ENCODE measurements around the gene SH3GL1. TPM values are rescaled to one million over a fixed set of nuclear protein-coding genes. Genes with fewer than 3 reads are reported as not detected.

SH3GL1 gene
- total and polyA plus RNA-seq, 5 experiments from 2014 or later = 11.8 to 38.6 (median 20.4) TPM

DNA sequence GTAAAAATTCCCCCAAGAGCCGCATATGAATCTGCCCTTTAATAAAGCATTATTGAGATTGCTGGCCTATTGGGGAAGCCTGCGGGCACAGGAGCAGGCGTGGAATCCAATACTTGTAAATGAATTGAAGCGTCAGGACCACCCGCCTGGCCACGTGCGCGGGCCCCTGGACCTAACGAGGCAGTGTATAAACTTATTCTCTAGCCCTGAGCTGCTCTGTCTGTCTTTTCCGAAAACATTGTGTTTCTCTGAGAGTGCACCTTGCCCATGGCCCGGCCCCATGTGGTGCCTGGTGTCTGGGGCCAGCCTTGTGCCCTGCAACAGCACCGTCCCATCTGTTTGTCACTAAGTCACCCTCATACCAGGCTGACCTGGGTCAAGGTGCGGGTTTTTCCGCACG lies 42.8 kb upstream of the SH3GL1 start:
- Mint-ChIP-seq H3K9me3 (no peaks in the 10 kb centered on the region), H3K4me1 (peaks cover 2 to 8% (median 3%) of the 10 kb centered on the region in 4 donors), H3K27ac (peak overlapping the region in 3 of 10 donors; percentile 33 to 59 (median 49)), H3K4me3 (no peak overlapping the region), H3K36me3 (peaks cover 0 to 13% (median 1%) of the 10 kb centered on the region in 3 donors), H3K27me3 (no peaks in the 10 kb centered on the region)
- no peak for ATAC-seq
- POLR2A ChIA-PET = no interaction called here
- no peak for DNase-seq

DNA sequence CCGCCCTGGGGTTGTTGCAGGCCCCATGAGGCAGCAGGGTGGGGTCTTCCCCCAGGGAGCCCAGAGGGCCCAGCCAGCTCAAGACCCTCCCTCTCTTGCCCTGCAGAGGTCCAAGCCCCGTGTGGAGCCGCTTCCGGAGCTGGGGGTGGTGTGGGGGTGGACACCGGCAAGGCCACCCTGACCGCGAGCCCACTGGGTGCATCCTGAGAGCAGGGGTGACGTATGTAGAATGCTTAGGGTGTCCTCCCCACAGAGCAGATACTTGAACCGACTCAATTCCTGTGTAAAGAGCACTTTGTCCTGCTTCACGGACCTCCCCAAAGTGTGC lies 42.4 kb upstream of the SH3GL1 start:
- no peak for DNase-seq
- H3K9me3 Mint-ChIP-seq = no peaks in the 10 kb centered on the region
- POLR2A ChIA-PET = no interaction called here
- no peaks in the 10 kb centered on the region for H3K27me3 Mint-ChIP-seq
- H3K36me3 Mint-ChIP-seq = peaks cover 0 to 12% (median 1%) of the 10 kb centered on the region in 3 donors
- no peak overlapping the region for H3K27ac Mint-ChIP-seq
- H3K4me1 Mint-ChIP-seq = peaks cover 2 to 8% (median 3%) of the 10 kb centered on the region in 4 donors
- ATAC-seq = peak in 1 of 2 donors; percentile 17
- no peak overlapping the region for H3K4me3 Mint-ChIP-seq

DNA sequence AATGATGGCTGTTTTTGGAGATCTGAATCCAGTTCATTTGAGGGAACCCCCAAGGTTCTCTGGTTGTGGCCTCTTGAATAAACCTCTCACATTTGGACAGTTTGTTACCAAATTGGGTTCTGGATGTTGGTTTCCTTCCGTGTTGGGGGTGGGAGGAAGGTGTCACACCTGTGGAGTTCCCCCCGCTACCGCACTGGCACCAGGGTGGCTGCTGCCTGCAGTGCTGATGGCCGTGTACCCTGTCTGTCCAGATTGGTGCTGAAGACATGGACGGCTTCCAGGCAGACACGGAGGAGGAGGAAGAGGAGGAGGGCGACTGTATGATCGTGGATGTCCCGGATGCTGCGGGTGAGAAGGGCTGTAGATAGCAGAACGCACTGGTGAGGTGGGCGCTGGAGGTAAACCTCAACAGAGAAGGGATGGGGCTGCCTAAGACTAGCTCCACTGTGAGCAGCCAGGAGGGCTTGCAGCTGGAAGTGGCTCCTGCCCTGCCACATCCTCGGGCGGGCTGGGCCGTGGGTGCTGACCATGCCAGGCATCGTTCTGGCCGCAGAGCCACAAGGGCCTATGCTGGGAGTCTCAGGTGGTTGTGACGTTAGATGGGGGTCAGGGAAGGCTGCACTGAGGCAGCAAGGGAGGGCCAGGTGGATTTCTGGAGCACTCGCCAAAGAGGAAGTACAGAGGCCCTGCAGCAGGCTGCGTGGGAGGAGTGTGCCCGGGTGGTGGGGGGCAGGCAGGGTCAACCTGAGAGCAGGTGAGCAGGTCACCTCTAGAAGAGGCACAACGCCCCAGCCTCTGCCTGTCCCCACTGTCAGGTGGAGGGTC lies 41.9 kb upstream of the SH3GL1 start:
- Mint-ChIP-seq H3K4me1 (peaks cover 2 to 8% (median 3%) of the 10 kb centered on the region in 4 donors), H3K9me3 (no peaks in the 10 kb centered on the region), H3K27me3 (no peaks in the 10 kb centered on the region), H3K4me3 (peak overlapping the region in 5 of 10 donors; percentile 45 to 76 (median 56)), H3K36me3 (peaks cover 0 to 12% (median 0%) of the 10 kb centered on the region in 3 donors), H3K27ac (peak overlapping the region in 7 of 10 donors; percentile 53 to 85 (median 74))
- ATAC-seq (peak; percentile 25 to 36), DNase-seq (peak in 1 of 10 donors; percentile 62)
- POLR2A ChIA-PET = no interaction called here

DNA sequence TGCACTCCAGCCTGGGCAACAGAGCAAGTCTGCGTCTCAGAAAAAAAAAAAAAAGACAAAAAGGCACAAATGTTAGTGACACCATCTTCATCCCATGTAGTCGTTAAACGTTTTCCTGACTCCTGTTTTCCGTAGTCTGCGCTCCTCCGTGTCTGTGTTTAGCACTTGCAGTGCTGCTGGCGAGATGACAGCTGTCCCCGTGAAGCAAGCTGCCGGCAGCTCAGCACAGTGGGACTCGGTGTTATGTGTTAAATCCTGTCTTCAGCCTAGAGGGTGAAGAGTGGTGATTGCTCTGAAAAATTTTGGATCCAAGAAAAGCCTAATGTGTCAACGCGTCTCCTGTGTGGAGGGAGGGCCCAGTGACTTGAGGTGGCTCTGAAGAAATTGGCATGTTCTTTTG lies 38.9 kb upstream of the SH3GL1 start:
- Mint-ChIP-seq H3K27ac (peak overlapping the region in 2 of 10 donors; percentile 27 to 64), H3K4me3 (no peak overlapping the region)

DNA sequence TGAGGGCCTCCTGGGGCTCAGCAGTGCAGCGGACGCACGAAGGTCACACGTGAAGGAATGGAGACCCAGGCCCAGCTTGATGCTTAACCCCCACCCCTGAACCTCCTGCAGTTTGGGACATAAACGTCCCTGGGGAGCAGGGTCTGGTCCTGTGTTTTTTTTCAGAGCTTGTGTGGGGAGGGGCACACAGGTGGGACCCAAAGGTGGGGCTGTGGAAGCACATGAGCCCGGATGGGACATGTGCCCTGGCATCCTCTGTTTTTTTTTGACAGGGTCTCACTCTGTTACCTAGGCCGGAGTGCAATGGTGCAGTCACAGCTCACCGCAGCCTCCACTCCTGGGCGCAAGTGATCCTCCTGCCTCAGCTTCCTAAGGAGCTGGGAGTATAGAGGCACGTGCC lies 36.8 kb upstream of the SH3GL1 start:
- Mint-ChIP-seq H3K27me3 (no peaks in the 10 kb centered on the region), H3K4me1 (peaks cover 1 to 4% (median 3%) of the 10 kb centered on the region in 4 donors), H3K9me3 (no peaks in the 10 kb centered on the region), H3K4me3 (no peak overlapping the region), H3K27ac (no peak overlapping the region), H3K36me3 (peaks cover 0 to 10% (median 1%) of the 10 kb centered on the region in 3 donors)
- DNase-seq = peak in 1 of 10 donors; percentile 18
- ATAC-seq = no peak
- POLR2A ChIA-PET = no interaction called here

More for the DNA sequence above, 38.9 kb upstream of the SH3GL1 start:
- peaks cover 2 to 8% (median 5%) of the 10 kb centered on the region in 4 donors for H3K4me1 Mint-ChIP-seq
- no peaks in the 10 kb centered on the region for H3K27me3 Mint-ChIP-seq
- peaks cover 0 to 7% (median 0%) of the 10 kb centered on the region in 3 donors for H3K36me3 Mint-ChIP-seq
- POLR2A ChIA-PET = interaction anchor here (0.6 kb wide), 1 partner anchor 146 kb away, joined by 3 read pairs; no protein-coding TSS in a partner anchor
- no peaks in the 10 kb centered on the region for H3K9me3 Mint-ChIP-seq
- ATAC-seq (no peak), DNase-seq (no peak)

DNA sequence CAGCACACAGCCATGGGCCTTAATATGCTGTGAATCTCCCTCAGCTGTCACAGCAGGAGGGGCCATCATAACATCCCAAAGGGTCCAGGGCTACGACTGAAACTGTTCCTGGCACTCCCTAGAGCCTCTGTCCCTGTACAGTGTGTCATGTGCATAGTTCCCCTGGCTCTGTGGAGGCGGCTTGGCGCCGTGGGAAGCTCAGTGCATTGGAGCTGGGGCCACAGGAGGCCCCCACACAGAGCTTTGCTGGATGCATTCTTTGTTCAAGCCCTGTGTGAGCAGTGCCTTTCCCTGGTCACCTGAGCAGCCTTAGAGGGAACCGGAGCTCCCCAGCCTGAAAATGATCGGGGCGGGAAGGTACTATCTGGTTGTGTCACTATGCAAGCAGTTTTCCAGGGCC lies 35.9 kb upstream of the SH3GL1 start:
- Mint-ChIP-seq H3K9me3 (no peaks in the 10 kb centered on the region), H3K27me3 (no peaks in the 10 kb centered on the region), H3K4me3 (no peak overlapping the region), H3K36me3 (peaks cover 0 to 12% (median 1%) of the 10 kb centered on the region in 3 donors), H3K27ac (no peak overlapping the region), H3K4me1 (peaks cover 0 to 10% (median 2%) of the 10 kb centered on the region in 4 donors)
- ATAC-seq = no peak
- POLR2A ChIA-PET = no interaction called here
- no peak for DNase-seq

DNA sequence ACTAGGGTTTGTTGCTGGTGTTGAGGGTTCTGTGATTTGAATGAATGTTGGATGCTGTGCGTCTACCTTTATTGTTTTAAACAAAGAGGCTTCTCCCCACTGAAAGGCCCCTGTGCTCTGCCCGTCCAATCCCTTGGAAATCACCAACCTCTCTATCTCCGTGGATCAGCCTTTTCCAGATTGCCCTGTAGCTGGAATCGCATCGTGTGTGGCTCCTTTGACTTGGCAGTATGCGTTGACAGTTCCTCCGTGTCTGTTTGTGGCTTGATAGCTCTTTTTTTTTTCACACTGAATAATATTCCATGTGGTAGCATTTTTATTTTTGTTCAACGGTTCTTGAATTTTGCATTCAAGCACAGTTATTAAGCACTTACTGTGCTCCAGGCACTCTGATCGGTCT lies 34.0 kb upstream of the SH3GL1 start:
- H3K36me3 Mint-ChIP-seq = peaks cover 0 to 23% (median 1%) of the 10 kb centered on the region in 3 donors
- POLR2A ChIA-PET = no interaction called here

DNA sequence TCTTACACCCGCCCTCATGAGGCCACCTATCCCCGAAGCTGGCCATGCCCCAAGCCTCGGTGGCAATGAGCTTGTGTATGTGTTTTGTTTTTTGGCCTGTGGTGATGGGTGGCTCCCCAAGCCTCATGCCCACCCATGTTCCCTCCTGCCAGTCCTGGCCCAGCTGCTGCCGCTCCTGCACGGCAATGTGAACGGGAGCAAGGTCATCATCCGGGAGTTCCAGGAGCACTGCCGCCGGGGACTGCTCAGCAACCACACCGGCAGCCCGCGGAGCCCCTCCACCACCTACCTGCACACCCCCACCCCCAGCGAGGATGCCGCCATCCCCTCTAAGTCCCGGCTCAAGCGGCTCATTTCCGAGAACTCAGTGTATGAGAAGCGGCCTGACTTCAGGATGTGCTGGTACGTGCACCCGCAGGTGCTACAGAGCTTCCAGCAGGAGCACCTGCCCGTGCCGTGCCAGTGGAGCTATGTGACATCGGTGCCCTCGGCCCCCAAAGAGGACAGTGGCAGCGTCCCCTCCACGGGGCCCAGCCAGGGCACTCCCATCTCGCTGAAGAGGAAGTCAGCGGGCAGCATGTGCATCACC lies 32.7 kb upstream of the SH3GL1 start:
- Mint-ChIP-seq H3K9me3 (no peaks in the 10 kb centered on the region), H3K36me3 (peaks cover 0 to 26% (median 1%) of the 10 kb centered on the region in 3 donors), H3K27ac (peak overlapping the region in 1 of 10 donors; percentile 67), H3K27me3 (peaks cover 0 to 2% (median 0%) of the 10 kb centered on the region in 5 donors), H3K4me3 (no peak overlapping the region), H3K4me1 (peaks cover 0 to 17% (median 2%) of the 10 kb centered on the region in 4 donors)
- ATAC-seq = no peak
- peak in 1 of 10 donors; percentile 41 for DNase-seq
- POLR2A ChIA-PET = interaction anchor here (0.7 kb wide), 1 partner anchor 107 kb away, joined by 4 read pairs; no protein-coding TSS in a partner anchor

More for the DNA sequence above, 34.0 kb upstream of the SH3GL1 start:
- Mint-ChIP-seq H3K27me3 (peaks cover 0 to 2% (median 0%) of the 10 kb centered on the region in 5 donors), H3K4me1 (peaks cover 0 to 17% (median 2%) of the 10 kb centered on the region in 4 donors), H3K9me3 (no peaks in the 10 kb centered on the region), H3K4me3 (no peak overlapping the region), H3K27ac (peak overlapping the region in 1 of 10 donors; percentile 14)
- ATAC-seq = no peak
- no peak for DNase-seq

DNA sequence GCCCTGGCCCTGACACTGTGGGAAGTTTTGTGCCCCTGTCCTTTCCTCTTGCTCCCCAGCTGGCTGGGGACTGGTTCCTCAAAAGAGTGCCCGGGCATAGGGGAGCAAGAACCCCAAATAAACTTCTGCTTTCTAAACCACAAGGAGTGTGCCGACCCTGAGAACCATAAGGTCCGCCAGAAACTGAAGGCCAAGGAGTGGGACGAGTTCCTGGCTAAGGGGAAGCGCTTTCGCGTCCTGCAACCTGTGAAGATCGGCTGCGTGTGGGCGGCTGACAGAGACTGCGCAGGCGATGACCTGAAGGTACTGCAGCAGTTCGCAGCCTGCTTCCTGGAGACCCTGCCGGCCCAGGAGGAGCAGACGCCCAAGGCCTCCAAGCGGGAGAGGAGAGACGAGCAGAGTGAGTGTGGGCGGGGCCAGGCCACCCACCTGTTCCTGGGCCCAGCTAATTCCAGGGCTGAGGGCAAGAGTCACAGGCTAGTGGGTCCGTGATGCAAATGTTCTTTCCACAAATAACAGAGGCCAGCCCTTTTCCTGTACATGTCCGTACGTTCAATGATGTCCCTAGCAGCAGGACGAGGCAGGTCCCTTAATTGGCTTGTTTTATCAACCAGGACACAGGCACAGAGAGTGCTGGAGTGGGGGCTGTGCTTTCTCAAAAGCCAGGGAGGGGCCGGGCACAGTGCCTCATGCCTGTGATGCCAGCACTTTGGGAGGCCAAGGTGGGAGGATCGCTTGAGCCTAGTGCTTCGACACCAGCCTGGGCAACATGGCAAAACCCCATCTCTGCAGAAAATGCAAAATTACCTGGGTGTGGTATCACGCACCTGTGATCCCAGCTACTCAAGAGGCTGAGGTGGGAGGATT lies 31.7 kb upstream of the SH3GL1 start:
- Mint-ChIP-seq H3K27me3 (peaks cover 0 to 2% (median 0%) of the 10 kb centered on the region in 5 donors), H3K27ac (peak overlapping the region in 1 of 10 donors; percentile 51), H3K4me3 (peak overlapping the region in 1 of 10 donors; percentile 68), H3K4me1 (peaks cover 0 to 17% (median 2%) of the 10 kb centered on the region in 4 donors), H3K36me3 (peaks cover 0 to 26% (median 1%) of the 10 kb centered on the region in 3 donors), H3K9me3 (no peaks in the 10 kb centered on the region)
- ATAC-seq (no peak), DNase-seq (peak in 1 of 10 donors; percentile 4)
- POLR2A ChIA-PET = no interaction called here

DNA sequence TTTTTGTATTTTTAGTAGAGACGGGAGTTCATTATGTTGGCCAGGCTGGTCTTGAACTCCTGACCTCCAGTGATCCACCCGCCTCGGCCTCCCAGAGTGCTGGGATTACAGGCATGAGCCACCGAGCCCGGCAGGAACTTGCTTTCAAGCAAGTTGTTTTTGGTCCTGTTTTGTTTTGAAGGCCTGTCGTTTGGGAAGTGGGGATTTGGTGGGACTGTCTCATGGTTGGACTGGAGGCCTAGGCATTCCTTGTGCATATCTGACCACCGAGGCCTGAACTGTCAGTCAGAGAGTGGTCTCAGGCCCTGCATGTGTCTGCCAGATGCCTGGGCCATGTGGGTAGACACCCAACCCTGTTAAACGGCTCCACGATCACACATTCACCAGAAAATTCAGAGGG lies 30.9 kb upstream of the SH3GL1 start:
- POLR2A ChIA-PET = no interaction called here
- peaks cover 0 to 26% (median 1%) of the 10 kb centered on the region in 3 donors for H3K36me3 Mint-ChIP-seq
- peaks cover 0 to 2% (median 0%) of the 10 kb centered on the region in 5 donors for H3K27me3 Mint-ChIP-seq

DNA sequence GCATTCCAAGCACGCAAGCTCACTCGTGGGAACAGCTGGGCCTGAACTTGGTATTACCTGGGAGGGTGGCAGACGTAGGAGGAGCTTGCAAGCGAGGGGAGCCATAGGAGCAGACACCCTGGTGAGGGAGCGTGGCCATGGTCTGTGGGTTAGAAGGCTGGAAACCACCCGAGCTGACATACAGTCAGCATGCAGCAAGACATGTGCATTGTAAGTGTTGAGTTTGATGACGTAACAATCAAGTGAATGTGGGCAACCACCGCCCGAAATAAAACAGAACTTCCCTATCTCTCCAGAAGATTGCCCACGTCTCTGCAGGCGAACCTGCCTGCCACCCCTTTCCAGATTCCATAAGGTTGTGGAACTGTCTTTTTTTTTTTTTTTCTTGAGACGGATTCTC lies 30.4 kb upstream of the SH3GL1 start:
- H3K27ac Mint-ChIP-seq = no peak overlapping the region
- H3K4me1 Mint-ChIP-seq = peaks cover 0 to 17% (median 2%) of the 10 kb centered on the region in 4 donors
- peaks cover 0 to 2% (median 0%) of the 10 kb centered on the region in 5 donors for H3K27me3 Mint-ChIP-seq
- peaks cover 0 to 29% (median 1%) of the 10 kb centered on the region in 3 donors for H3K36me3 Mint-ChIP-seq
- no peak overlapping the region for H3K4me3 Mint-ChIP-seq
- no peaks in the 10 kb centered on the region for H3K9me3 Mint-ChIP-seq
- ATAC-seq (no peak), DNase-seq (no peak)
- POLR2A ChIA-PET = no interaction called here

More for the DNA sequence above, 30.9 kb upstream of the SH3GL1 start:
- H3K4me1 Mint-ChIP-seq = peaks cover 0 to 17% (median 2%) of the 10 kb centered on the region in 4 donors
- no peak overlapping the region for H3K4me3 Mint-ChIP-seq
- DNase-seq = no peak
- H3K27ac Mint-ChIP-seq = no peak overlapping the region
- no peak for ATAC-seq
- H3K9me3 Mint-ChIP-seq = no peaks in the 10 kb centered on the region

DNA sequence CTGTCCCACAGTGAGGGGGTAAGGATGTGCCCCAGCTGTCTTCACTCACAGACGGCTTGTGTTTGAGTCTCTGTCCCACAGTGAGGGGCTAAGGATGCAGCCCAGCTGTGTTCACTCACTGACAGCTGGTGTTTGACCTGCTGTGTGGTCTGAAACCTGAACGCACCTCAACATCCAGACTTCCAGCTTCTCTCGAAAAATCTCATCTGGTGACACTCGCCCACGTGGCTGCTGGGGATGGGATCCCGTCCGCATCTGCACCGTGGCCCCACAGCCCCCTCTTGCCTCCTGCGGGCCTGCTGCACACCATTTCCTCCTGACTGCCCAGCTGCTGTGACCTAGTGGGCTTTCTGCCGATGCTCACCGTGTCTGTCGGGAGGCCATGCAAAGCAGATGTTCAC lies 29.4 kb upstream of the SH3GL1 start:
- H3K4me1 Mint-ChIP-seq = peaks cover 0 to 17% (median 1%) of the 10 kb centered on the region in 4 donors
- no peak overlapping the region for H3K4me3 Mint-ChIP-seq
- POLR2A ChIA-PET = no interaction called here
- ATAC-seq (no peak), DNase-seq (no peak)
- no peaks in the 10 kb centered on the region for H3K9me3 Mint-ChIP-seq
- no peak overlapping the region for H3K27ac Mint-ChIP-seq
- peaks cover 0 to 30% (median 1%) of the 10 kb centered on the region in 3 donors for H3K36me3 Mint-ChIP-seq
- H3K27me3 Mint-ChIP-seq = peaks cover 0 to 2% (median 0%) of the 10 kb centered on the region in 5 donors
